Lower lobe of right lung (tissue), 2 donors: ENCODE measurements around the gene EHD3. TPM values are rescaled to one million over a fixed set of nuclear protein-coding genes. Genes with fewer than 3 reads are reported as not detected.

Experiments
- ATAC-seq, 2 donors: fragments of 200-7000 bp; cut with Tn5 transposase; one replicate each; pipeline ENCODE4 v1.9.1; 2020 to 2022; ENCODE audit warnings: mild to moderate bottlenecking in 2 of 2, moderate library complexity in 2 of 2
- DNase-seq: peaks from one replicate; pipeline ENCODE4 v3.0.0-alpha.2; 2020
- H3K27ac ChIP-seq: fragments of 200-600 bp; one replicate; pipeline ENCODE4 v1.8.0; 2022
- H3K27me3 ChIP-seq: fragments of 200-600 bp; one replicate; pipeline ENCODE4 v1.8.0; 2022; ENCODE audit warnings: low read depth
- H3K36me3 ChIP-seq: fragments of 200-600 bp; one replicate; pipeline ENCODE4 v1.8.0; 2022; ENCODE audit warnings: mild to moderate bottlenecking
- H3K4me1 ChIP-seq: fragments of 200-600 bp; one replicate; pipeline ENCODE4 v1.8.0; 2022
- H3K4me3 ChIP-seq: fragments of 200-600 bp; one replicate; pipeline ENCODE4 v1.8.0; 2022; ENCODE audit warnings: mild to moderate bottlenecking
- H3K9me3 ChIP-seq: fragments of 200-600 bp; one replicate; pipeline ENCODE4 v1.8.0; 2022
- intact Hi-C: fragments of 100-400 bp; cut with DNase I; formaldehyde crosslinking; loops from one replicate; pipeline ENCODE4 v1.11.0; 2022
- total RNA-seq: library from RNA; stranded (reverse); fragmentation: NEBNext Ultra II Directional; extraction: Animal tissue kit (Norgen Biotek cat#: 25700); gene quantifications from one replicate; pipeline ENCODE4 v1.2.1, GENCODE V29; 2021
- TF ChIP-seq, protein P1 (sequence below): fragments of 200-600 bp; IDR thresholded peaks from one replicate; pipeline ENCODE4 v1.8.0; 2022; ENCODE audit warnings: antibody characterized with exemption, mild to moderate bottlenecking
- donor health status: DM: no; HTN: yes; CAD: no; lungs with severe emphysema.

EHD3 gene
- total RNA-seq, 1 donor from 2014 or later = 11.0 TPM

DNA sequence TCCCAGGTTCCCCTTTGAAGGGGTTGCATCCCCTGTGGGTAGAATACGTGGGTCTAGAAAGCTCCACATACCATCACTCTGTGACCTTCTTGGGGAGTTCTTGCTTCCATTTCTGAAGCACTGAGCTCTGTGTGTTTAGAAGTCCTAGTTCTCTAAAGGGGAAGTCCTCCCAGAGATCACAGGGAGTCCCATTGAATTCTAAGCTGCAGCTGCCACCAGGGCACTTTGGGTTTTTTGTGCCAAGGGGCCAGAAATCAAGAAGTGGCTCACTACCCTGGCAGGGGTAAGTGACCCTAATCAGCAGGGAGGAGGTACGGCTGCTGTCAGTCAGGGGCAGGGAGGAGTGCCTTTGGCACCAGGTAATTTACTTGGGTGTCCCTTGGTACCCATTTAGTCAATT lies 70.9 kb downstream of the EHD3 start:
- H3K4me1 ChIP-seq = no peaks in the 10 kb centered on the region
- no peak overlapping the region for H3K4me3 ChIP-seq
- peaks cover 4% of the 10 kb centered on the region for H3K9me3 ChIP-seq
- DNase-seq (no peak), ATAC-seq (no peak)
- TF ChIP-seq, protein P1, sequence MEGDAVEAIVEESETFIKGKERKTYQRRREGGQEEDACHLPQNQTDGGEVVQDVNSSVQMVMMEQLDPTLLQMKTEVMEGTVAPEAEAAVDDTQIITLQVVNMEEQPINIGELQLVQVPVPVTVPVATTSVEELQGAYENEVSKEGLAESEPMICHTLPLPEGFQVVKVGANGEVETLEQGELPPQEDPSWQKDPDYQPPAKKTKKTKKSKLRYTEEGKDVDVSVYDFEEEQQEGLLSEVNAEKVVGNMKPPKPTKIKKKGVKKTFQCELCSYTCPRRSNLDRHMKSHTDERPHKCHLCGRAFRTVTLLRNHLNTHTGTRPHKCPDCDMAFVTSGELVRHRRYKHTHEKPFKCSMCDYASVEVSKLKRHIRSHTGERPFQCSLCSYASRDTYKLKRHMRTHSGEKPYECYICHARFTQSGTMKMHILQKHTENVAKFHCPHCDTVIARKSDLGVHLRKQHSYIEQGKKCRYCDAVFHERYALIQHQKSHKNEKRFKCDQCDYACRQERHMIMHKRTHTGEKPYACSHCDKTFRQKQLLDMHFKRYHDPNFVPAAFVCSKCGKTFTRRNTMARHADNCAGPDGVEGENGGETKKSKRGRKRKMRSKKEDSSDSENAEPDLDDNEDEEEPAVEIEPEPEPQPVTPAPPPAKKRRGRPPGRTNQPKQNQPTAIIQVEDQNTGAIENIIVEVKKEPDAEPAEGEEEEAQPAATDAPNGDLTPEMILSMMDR = no peak
- no peaks in the 10 kb centered on the region for H3K36me3 ChIP-seq
- no peak overlapping the region for H3K27ac ChIP-seq
- intact Hi-C loops = no loop called here
- H3K27me3 ChIP-seq = no peaks in the 10 kb centered on the region

DNA sequence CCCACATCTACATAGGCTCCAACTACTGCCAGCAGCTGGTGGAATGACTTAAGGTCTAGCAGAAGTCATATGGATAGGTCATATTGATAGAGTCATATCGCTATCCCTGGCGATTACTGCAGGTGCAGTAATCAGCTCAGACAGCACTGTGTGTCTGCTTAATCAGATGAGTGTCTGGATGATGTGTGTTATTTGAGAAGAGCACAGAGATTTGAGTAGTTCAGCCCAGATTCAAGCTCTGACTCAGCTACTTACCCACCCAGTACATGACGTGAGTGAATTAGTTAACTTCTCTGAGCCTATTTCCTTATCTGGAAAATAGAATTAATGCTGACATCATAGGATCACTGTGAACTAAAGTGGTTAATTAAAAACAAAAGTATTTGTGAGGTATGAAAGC lies 78.9 kb downstream of the EHD3 start:
- Histone ChIP-seq H3K27me3 (no peaks in the 10 kb centered on the region), H3K4me3 (no peak overlapping the region), H3K4me1 (peaks cover 3% of the 10 kb centered on the region), H3K9me3 (peaks cover 7% of the 10 kb centered on the region), H3K36me3 (no peaks in the 10 kb centered on the region), H3K27ac (no peak overlapping the region)
- no peak for ATAC-seq
- intact Hi-C loops = no loop called here
- DNase-seq = no peak
- TF ChIP-seq, protein P1 = no peak

DNA sequence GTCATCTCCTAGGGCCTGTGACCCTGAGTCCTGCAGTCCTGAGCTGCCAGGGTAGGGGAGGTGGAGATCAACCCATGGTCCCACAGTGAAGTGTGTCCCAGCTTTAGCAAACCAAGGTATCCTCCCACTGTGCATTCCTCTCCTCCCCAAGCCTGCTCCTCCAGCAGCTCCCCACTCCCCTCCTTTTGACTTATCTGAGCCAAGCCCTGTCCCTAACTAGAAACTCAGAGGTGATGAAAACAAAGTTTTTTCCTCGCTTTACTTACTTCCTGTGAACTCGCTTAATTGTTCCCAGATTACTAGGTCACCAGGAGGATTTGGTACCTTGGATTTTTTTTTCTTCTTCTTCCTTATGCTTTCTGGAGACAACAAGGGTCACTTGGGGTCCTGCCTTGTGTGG lies 80.8 kb downstream of the EHD3 start:
- H3K4me3 ChIP-seq = no peak overlapping the region
- no peaks in the 10 kb centered on the region for H3K36me3 ChIP-seq
- no peak for DNase-seq
- no peak overlapping the region for H3K27ac ChIP-seq
- TF ChIP-seq, protein P1 = no peak
- no peak for ATAC-seq
- no peaks in the 10 kb centered on the region for H3K27me3 ChIP-seq
- peaks cover 21% of the 10 kb centered on the region for H3K4me1 ChIP-seq
- intact Hi-C loops = no loop called here
- peaks cover 4% of the 10 kb centered on the region for H3K9me3 ChIP-seq

DNA sequence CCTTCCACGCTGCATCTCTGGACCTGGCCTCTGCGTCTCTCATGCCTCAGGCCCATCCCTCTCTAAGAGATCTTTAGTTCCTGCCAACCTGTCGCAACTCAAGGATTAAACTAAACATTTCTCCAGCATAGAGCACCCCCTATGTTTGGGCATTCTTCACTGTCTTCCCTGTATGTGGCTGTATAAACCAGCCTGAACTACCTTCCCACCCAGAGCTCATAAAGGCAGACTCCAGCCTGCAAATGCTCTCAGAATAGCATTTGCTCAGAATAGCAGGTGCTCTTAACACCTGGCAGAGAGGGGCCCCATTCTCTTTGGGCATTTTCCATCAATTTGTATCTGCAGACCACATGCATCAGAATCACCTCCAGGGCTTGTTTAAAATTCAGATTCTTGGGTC lies 83.4 kb downstream of the EHD3 start:
- Histone ChIP-seq H3K27me3 (no peaks in the 10 kb centered on the region), H3K4me1 (peaks cover 28% of the 10 kb centered on the region), H3K36me3 (no peaks in the 10 kb centered on the region), H3K4me3 (no peak overlapping the region), H3K9me3 (no peaks in the 10 kb centered on the region), H3K27ac (peak overlapping the region; percentile 79)
- DNase-seq (no peak), ATAC-seq (no peak)
- TF ChIP-seq, protein P1 = no peak
- intact Hi-C loops = no loop called here

- Histone ChIP-seq H3K4me1 (peaks cover 32% of the 10 kb centered on the region), H3K36me3 (no peaks in the 10 kb centered on the region), H3K4me3 (no peak overlapping the region), H3K9me3 (no peaks in the 10 kb centered on the region), H3K27me3 (no peaks in the 10 kb centered on the region), H3K27ac (peak overlapping the region; percentile 79)
- intact Hi-C loops = no loop called here
- TF ChIP-seq, protein P1 = no peak
- peak; percentile 46 for DNase-seq
- ATAC-seq = peak; percentile 52 to 60
Observed at GRCh38 chr2:31318361-31319336, 84.7 kb downstream of the EHD3 start.

Other genes with a start within 250 kb of the EHD3 start
- gene GALNT14, start 95.7 kb upstream of the EHD3 start, total RNA-seq = 0.83 TPM
- gene CAPN14, start 16.6 kb upstream of the EHD3 start, total RNA-seq = 0.15 TPM
- 0.27 TPM for gene XDH, start 180.6 kb downstream of the EHD3 start, total RNA-seq